ENCODE measurements around the gene COPS2.

DNA sequence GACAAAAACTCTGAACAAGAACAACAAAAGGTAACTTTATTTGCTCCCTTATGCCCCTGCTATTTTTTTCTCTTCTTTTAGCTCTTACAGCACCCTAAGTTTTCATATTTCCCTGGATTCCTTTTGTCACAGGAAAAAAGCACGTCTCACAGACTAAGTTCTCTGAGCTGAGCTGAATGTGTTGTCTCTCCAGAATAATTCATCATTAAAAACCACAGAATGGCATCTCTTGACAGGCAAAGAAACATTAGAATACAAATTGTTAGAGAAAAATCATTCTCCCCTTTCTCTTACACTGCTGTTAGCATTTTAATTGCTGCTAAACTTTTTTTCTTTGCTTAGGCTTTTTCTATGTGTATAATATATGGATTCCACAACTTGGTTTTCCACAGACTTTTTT lies 60.5 kb downstream of the COPS2 start:
- TF ChIP-seq CTCF (IDR thresholded peaks at IDR 0.05) (no peak), POLR2A (IDR thresholded peaks at IDR 0.05) (no peak)

Data from right lobe of liver (tissue), 4 donors.